HEK293T (cell line): ENCODE results near the gene PPP1R13B.

Experiments
- FOXA1 ChIP-seq: fragments of 450-650 bp; IDR thresholded peaks from 2 replicates; pipeline ENCODE4 v1.6.1; 2016; ENCODE audit warnings: mild to moderate bottlenecking
- FOXM1 ChIP-seq: fragments of 450-650 bp; IDR thresholded peaks from 2 replicates; pipeline ENCODE4 v1.6.1; 2017; ENCODE audit warnings: mild to moderate bottlenecking, borderline replicate concordance
- L3MBTL2 ChIP-seq: fragments of 450-650 bp; conservative IDR thresholded peaks from 2 replicates; pipeline ENCODE4 v1.6.1; 2016; ENCODE audit warnings: mild to moderate bottlenecking
- NFRKB ChIP-seq: fragments of 450-650 bp; IDR thresholded peaks from 2 replicates; pipeline ENCODE4 v1.6.1; 2016; ENCODE audit warnings: mild to moderate bottlenecking, moderate library complexity
- SP1 ChIP-seq: fragments of 450-650 bp; IDR thresholded peaks from 2 replicates; pipeline ENCODE4 v1.6.1; 2017
- SUZ12 ChIP-seq: fragments of 450-650 bp; IDR thresholded peaks from 2 replicates; pipeline ENCODE4 v1.6.1; 2016; ENCODE audit warnings: mild to moderate bottlenecking
- TARDBP ChIP-seq: fragments of 450-650 bp; IDR thresholded peaks from 2 replicates; pipeline ENCODE4 v1.6.1; 2016
- ZNF384 ChIP-seq: fragments of 450-650 bp; IDR thresholded peaks from 2 replicates; pipeline ENCODE4 v1.6.1; 2016

GRCh38 chr14:103806805-103807204, 40.6 kb downstream of the PPP1R13B start:
- TF ChIP-seq SP1 (no peak), ZNF384 (no peak), L3MBTL2 (no peak), FOXA1 (no peak), FOXM1 (no peak), TARDBP (no peak), NFRKB (no peak), SUZ12 (no peak)
